IPS-20b (cell line): ENCODE measurements around the gene PIN4.

Experiments used
- H3K27ac ChIP-seq: one replicate; pipeline ENCODE4 v1.5.1; 2013; ENCODE audit warnings: low read length
- H3K27me3 ChIP-seq: 2 replicates; pipeline ENCODE4 v1.6.1; 2013; ENCODE audit warnings: mild to moderate bottlenecking, low read length, inconsistent platforms; ENCODE audit not compliant: insufficient read depth
- H3K36me3 ChIP-seq: 2 replicates; pipeline ENCODE4 v1.6.1; 2013; ENCODE audit warnings: low read depth, mild to moderate bottlenecking, inconsistent platforms, low read length, moderate library complexity; ENCODE audit not compliant: insufficient read depth
- H3K4me1 ChIP-seq: 2 replicates; pipeline ENCODE4 v1.6.1; 2013; ENCODE audit warnings: mild to moderate bottlenecking, control low read depth, inconsistent platforms, low read length, moderate library complexity; ENCODE audit not compliant: insufficient read depth
- H3K4me3 ChIP-seq: 2 replicates; pipeline ENCODE4 v1.5.1; 2013; ENCODE audit warnings: mild to moderate bottlenecking, low read length, inconsistent platforms
- H3K9ac ChIP-seq: 2 replicates; pipeline ENCODE4 v1.6.1; 2013; ENCODE audit warnings: low read depth, mild to moderate bottlenecking, inconsistent platforms, low read length, moderate library complexity
- H3K9me3 ChIP-seq: 2 replicates; pipeline ENCODE4 v1.6.1; 2013; ENCODE audit warnings: mild to moderate bottlenecking, low read depth, low read length, inconsistent platforms; ENCODE audit not compliant: insufficient read depth

PIN4 gene

GRCh38 chrX:72181178-72182125 is at the start of gene PIN4:
Gene PIN4 (plus strand): TSS chrX:72181757. CDS start chrX:72181786, 29 bp downstream.
- Histone ChIP-seq H3K27me3 (no peaks in the 10 kb centered on the region), H3K9me3 (no peaks in the 10 kb centered on the region), H3K36me3 (no peaks in the 10 kb centered on the region), H3K4me3 (peak within 1 kb of the TSS; percentile 98), H3K4me1 (peaks cover 2% of the 10 kb centered on the region), H3K9ac (peak within 1 kb of the TSS; percentile 98), H3K27ac (peak within 1 kb of the TSS; percentile 77)

- Histone ChIP-seq H3K36me3 (no peaks in the 10 kb centered on the region), H3K27ac (no peak overlapping the region), H3K4me1 (peaks cover 4% of the 10 kb centered on the region; the same call in 1 of the 2 replicates), H3K4me3 (peak overlapping the region; percentile 55; the same call in 1 of the 2 replicates), H3K27me3 (peaks cover 59% of the 10 kb centered on the region), H3K9me3 (no peaks in the 10 kb centered on the region), H3K9ac (no peak overlapping the region)
Measured at GRCh38 chrX:72132456-72132855, 49.1 kb upstream of the PIN4 start.

- Histone ChIP-seq H3K9ac (no peak overlapping the region), H3K9me3 (no peaks in the 10 kb centered on the region), H3K36me3 (peaks cover 5% of the 10 kb centered on the region; the same call in 1 of the 2 replicates), H3K4me3 (no peak overlapping the region), H3K27ac (no peak overlapping the region), H3K4me1 (peaks cover 4% of the 10 kb centered on the region; the same call in 1 of the 2 replicates), H3K27me3 (peaks cover 45% of the 10 kb centered on the region)
Measured at GRCh38 chrX:72133851-72134546, 47.6 kb upstream of the PIN4 start.

- Histone ChIP-seq H3K9ac (no peak overlapping the region), H3K9me3 (no peaks in the 10 kb centered on the region)
Measured at GRCh38 chrX:72137846-72138495, 43.6 kb upstream of the PIN4 start.

GRCh38 chrX:72139538-72139937 is 42.0 kb upstream of the PIN4 start:
- no peaks in the 10 kb centered on the region for H3K4me1 ChIP-seq
- no peak overlapping the region for H3K4me3 ChIP-seq
- peaks cover 16% of the 10 kb centered on the region; the same call in 1 of the 2 replicates for H3K36me3 ChIP-seq
- H3K27ac ChIP-seq = no peak overlapping the region
- H3K9ac ChIP-seq = no peak overlapping the region
- H3K9me3 ChIP-seq = no peaks in the 10 kb centered on the region
- H3K27me3 ChIP-seq = no peaks in the 10 kb centered on the region

More at GRCh38 chrX:72137846-72138495, 43.6 kb upstream of the PIN4 start:
- H3K27ac ChIP-seq = no peak overlapping the region
- no peak overlapping the region for H3K4me3 ChIP-seq
- peaks cover 16% of the 10 kb centered on the region; the same call in 1 of the 2 replicates for H3K36me3 ChIP-seq
- no peaks in the 10 kb centered on the region for H3K4me1 ChIP-seq
- peaks cover 9% of the 10 kb centered on the region for H3K27me3 ChIP-seq

- H3K4me3 ChIP-seq = no peak overlapping the region
- H3K9ac ChIP-seq = no peak overlapping the region
- H3K4me1 ChIP-seq = no peaks in the 10 kb centered on the region
- peaks cover 19% of the 10 kb centered on the region; the same call in 1 of the 2 replicates for H3K36me3 ChIP-seq
- H3K27me3 ChIP-seq = no peaks in the 10 kb centered on the region
- H3K9me3 ChIP-seq = no peaks in the 10 kb centered on the region
- H3K27ac ChIP-seq = no peak overlapping the region
Measured at GRCh38 chrX:72141372-72142004, 40.1 kb upstream of the PIN4 start.

GRCh38 chrX:72142094-72142793 is 39.3 kb upstream of the PIN4 start:
- no peaks in the 10 kb centered on the region for H3K9me3 ChIP-seq
- H3K4me1 ChIP-seq = no peaks in the 10 kb centered on the region
- no peak overlapping the region for H3K9ac ChIP-seq
- H3K27me3 ChIP-seq = no peaks in the 10 kb centered on the region
- H3K36me3 ChIP-seq = peaks cover 19% of the 10 kb centered on the region; the same call in 1 of the 2 replicates
- H3K27ac ChIP-seq = no peak overlapping the region
- no peak overlapping the region for H3K4me3 ChIP-seq

- H3K4me3 ChIP-seq = no peak overlapping the region
- H3K4me1 ChIP-seq = no peaks in the 10 kb centered on the region
- H3K9me3 ChIP-seq = no peaks in the 10 kb centered on the region
- H3K27me3 ChIP-seq = no peaks in the 10 kb centered on the region
- H3K27ac ChIP-seq = no peak overlapping the region
- H3K36me3 ChIP-seq = peaks cover 19% of the 10 kb centered on the region; the same call in 1 of the 2 replicates
- no peak overlapping the region for H3K9ac ChIP-seq
Measured at GRCh38 chrX:72142794-72143608, 38.6 kb upstream of the PIN4 start.

- Histone ChIP-seq H3K27me3 (no peaks in the 10 kb centered on the region), H3K9ac (no peak overlapping the region), H3K36me3 (peaks cover 18% of the 10 kb centered on the region; the same call in 1 of the 2 replicates), H3K9me3 (no peaks in the 10 kb centered on the region), H3K27ac (no peak overlapping the region), H3K4me3 (no peak overlapping the region), H3K4me1 (no peaks in the 10 kb centered on the region)
Measured at GRCh38 chrX:72143609-72143907, 38.0 kb upstream of the PIN4 start.

- H3K4me3 ChIP-seq = no peak overlapping the region
- no peak overlapping the region for H3K27ac ChIP-seq
- H3K4me1 ChIP-seq = no peaks in the 10 kb centered on the region
- H3K27me3 ChIP-seq = no peaks in the 10 kb centered on the region
- H3K9ac ChIP-seq = no peak overlapping the region
- no peaks in the 10 kb centered on the region for H3K9me3 ChIP-seq
- 0 out of 2 replicates have a peak, but pooled peaks cover 3% of the 10 kb centered on the region for H3K36me3 ChIP-seq
Measured at GRCh38 chrX:72145181-72145580, 36.4 kb upstream of the PIN4 start.
